HG02840 (cell line): ENCODE data around the gene S100A2.

ENCODE experiments used
- ATAC-seq: cut with Tn5 transposase; IDR thresholded peaks from one replicate; pipeline ENCODE4 v1.9.1; 2021; ENCODE audit warnings: mild to moderate bottlenecking, moderate library complexity, moderate number of reproducible peaks; ENCODE audit not compliant: unreplicated experiment, low FRiP score

S100A2 gene

GRCh38 chr1:153565529-153566374 is at the start of gene S100A2:
Gene S100A2 (minus strand): TSS chr1:153565844. CDS start chr1:153563877, 1,967 bp downstream.
- no peak for ATAC-seq

- no peak for ATAC-seq
Observed at GRCh38 chr1:153615406-153615805, 49.8 kb upstream of the S100A2 start.

DNA sequence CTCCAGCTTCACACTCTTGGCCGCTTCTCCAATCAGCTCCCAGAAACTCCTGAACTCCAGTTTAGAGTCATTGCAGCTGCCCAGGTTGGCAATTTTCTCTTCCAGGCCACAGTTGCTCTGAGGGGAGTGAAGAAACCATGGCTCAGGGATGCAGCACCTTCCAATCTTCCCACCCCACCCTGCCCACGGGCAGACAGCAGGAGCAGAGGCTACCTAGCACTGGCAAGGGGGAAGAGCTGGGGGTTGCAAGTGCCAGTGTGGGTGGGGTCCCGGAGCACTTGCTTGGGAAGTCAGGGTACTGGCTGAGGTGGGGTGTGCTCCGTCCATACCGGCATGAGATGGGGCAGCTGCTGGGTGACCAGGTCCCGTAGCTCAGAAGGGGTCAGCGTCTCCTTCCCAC is 49.3 kb upstream of the S100A2 start:
- no peak for ATAC-seq

GRCh38 chr1:153614189-153614900 is 48.7 kb upstream of the S100A2 start:
- ATAC-seq = no peak

GRCh38 chr1:153613406-153613805 is 47.8 kb upstream of the S100A2 start:
- no peak for ATAC-seq

DNA sequence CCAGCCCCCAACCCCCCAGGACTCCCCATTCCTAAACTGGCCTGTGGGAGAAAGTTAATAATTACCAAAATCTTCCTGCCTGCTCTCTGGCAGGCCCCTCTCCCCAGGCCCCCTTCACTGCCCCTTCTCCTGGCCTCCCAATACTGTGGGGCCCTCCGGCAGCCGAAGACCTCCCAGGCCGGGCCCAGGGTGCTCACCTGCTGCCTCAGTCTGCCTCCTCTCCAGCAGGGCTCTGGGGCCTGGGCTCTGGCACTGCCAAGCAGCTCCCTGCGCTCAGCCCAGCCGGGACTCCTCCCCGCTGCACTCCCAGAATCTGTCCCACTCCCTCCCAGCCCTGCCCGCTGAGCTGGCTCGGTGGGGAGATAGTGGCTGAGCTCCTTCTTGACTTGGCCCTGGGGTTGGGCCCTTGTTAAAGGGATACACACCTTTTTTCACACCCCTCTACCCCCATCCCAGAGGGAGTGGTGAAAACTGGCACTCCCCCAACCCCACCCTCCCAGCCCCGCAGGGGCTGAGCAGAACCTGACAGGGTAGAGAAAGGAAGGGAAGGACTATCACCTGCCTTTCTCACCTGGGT is 47.2 kb upstream of the S100A2 start, which contains the start of gene S100A16:
Gene S100A16 (minus strand): TSS at position 383 of the 577 bp plus-strand sequence. CDS start 4,986 bp downstream, outside the sequence.
- ATAC-seq = no peak

DNA sequence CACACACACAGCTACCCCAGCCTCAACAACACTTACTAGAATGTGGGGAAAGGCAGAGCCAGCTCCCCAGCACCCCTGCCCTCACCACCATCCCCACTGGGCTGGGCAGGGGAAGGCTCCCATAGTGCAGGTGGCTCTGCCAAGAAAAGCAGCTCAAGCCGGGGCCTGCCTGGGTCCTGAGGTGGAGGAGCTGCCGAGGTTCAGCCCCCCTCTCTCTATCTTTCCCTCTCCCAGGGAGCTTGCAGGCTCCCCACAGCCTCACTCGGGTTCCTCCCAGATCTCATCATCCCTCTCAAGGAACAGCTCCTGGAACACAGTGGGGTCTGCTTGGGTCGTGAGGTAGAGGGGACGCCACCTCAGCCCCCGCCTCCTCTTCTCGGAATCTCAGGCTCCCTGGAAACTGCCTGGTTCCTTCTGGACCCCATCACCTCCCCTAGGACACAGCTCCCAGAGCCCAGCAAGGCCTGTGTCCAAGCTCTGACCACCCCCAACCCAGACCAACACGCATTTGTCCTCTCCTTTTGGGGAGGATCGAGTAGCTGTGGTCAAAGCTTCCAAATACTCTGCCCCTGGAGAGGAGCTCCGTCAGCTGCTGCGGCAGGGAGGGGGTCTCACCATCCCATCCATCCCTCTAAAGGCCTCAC is 46.6 kb upstream of the S100A2 start:
- no peak for ATAC-seq

GRCh38 chr1:153611356-153611755 is 45.7 kb upstream of the S100A2 start:
- ATAC-seq = no peak

GRCh38 chr1:153610811-153611301 is 45.2 kb upstream of the S100A2 start:
- ATAC-seq = no peak

GRCh38 chr1:153610334-153610733 is 44.7 kb upstream of the S100A2 start:
- ATAC-seq = no peak

- ATAC-seq = no peak
Observed at GRCh38 chr1:153609585-153609907, 43.9 kb upstream of the S100A2 start.

GRCh38 chr1:153608742-153609584 is 43.3 kb upstream of the S100A2 start:
- ATAC-seq = no peak

DNA sequence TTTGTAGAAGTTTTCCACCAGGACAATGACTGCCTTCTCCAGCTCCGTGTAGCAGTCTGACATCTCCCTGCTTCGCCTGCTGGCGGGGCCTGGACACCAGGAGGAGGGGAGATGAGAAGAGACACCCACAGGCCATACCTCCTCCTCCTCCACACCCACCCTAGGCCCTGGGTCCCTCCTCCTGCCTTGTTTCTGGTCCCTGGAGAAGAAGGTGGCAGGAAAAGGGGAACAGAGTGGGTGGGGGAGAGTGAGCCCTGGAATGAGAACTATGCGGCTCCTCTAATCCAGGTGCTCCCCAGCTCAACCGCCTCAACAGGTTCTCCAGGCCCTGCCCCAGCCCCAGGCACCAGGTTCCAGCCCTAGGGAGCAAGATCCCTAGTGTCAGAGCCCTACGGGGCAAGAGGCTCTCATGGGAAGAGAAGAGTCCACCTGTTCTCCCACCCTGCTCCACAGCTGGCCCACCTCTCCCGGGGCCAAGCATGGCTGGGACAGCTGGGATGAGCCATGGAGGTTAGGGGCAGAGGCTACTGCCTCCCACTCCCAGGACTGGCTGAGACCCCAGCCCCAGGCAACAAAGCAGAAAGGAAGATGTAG is 42.5 kb upstream of the S100A2 start:
- ATAC-seq = no peak

GRCh38 chr1:153607381-153607780 is 41.7 kb upstream of the S100A2 start:
- ATAC-seq = no peak

DNA sequence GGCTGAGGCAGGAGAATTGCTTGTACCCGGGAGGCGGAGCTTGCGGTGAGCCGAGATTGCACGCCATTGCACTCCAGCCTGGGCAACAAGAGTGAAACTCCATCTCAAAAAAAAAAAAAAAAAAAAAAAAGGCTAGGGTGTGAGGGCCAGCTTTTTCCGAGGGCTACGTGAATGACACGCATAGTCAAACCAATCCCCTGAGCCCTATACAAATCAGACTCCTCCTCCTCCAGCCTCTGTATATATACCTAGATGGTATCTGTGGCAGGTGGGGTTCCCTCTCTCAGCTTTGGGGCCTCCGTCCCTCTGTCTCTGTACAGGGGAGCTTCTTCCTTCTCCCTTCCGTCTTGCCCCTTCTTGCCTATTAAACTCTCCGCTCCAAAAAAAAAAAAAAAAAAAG is 40.5 kb upstream of the S100A2 start:
- ATAC-seq = no peak

GRCh38 chr1:153602749-153603148 is 37.1 kb upstream of the S100A2 start:
- ATAC-seq = no peak

- no peak for ATAC-seq
Observed at GRCh38 chr1:153599847-153600246, 34.2 kb upstream of the S100A2 start.

DNA sequence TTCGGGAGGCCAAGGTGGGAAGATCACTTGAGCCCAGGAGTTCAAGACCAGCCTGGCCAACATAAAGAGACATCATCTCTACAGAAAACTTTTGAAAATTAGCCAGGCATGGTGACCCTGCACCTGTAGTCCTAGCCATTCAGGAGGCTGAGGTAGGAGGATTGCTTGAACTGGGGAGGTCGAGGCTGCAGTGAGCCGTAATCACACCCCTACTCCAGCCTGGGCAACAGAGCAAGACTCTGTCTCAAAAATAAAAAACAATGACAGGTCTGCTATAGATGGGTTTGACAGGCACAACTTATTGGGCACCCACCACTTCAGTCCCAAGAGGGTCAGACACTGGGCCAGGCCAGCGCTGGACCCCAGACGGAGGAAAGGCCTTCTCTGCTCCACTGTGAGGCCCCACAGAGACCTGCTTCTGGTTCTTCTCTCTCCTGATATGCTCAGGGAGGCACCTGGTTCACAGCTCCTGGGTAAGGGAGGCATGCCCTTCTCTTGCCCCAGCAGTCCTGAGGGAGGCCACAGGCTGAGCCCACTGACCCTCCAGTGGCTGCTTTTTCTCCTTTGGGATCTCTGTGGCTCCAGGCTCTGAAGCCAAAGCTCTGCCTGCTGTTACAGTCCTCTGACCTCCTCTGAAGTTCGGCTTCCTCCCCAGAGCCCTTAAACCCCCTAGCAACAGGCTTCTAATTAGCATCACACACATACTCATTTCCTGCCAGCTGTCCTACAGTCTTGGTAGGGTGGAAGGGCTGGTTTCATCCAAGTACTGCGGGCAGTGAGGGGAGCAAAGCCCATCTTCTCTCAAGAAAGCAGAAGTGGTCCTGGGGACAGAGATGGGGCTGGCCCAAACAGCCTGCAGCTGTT is 32.9 kb upstream of the S100A2 start:
- ATAC-seq = peak; percentile 94

DNA sequence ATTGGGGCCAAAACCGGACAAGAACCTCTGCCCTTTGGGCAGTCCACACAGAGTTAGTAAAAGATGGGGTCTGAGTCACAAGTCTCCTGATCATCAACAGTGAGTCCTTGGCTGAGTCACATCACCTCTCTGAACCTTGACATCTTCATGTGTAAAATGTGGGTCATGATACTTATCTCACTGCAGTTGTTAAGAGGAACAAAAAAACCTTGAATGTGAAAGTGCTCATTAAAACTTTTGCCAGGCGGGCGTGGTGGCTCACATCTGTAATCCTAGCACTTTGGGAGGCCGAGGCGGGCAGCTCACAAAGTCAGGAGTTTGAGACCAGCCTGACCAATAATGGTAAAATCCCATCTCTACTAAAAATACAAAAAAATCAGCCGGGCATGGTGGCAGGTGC is 31.6 kb upstream of the S100A2 start:
- ATAC-seq = no peak
